Measurements from ENCODE around the gene NLGN1. TPM values are rescaled to one million over a fixed set of nuclear protein-coding genes. Genes with fewer than 3 reads are reported as not detected.

The NLGN1 gene
- total and polyA plus RNA-seq, 2 of the 8 experiments (the other 6 are each of a cell fraction or from before 2014, with no cell fraction given) = 7.8 to 14.8 TPM

DNA sequence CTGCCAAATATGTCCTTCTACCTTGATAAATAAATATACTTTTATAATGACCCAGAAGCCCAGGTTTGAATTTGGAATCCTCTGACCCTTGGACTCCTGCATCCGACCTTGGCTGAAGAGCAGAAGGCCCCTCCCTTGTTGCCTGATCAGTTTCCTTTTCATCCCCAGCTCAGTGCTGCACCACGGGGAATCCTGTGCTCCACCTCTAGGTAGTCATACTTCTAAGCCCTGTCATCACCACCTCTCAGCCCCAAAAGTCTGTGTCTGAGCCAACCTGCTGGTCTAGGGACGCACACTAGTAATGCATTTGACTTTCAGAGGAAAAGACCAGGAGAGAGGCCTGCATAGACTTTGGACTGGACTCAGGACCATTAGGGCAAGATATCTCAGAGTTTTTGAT is 310.6 kb downstream of the NLGN1 start:
- no peak overlapping the region for H2BK12ac ChIP-seq (ENCODE audit: low read depth, low read length)
- H3K4ac ChIP-seq (replicated peaks; ENCODE audit: insufficient read length, low read depth, low read length) = no peak overlapping the region
- H2BK5ac ChIP-seq (ENCODE audit: low read depth, low read length) = no peak overlapping the region
- H2AK5ac ChIP-seq (ENCODE audit: low read depth, low read length) = no peak overlapping the region
- H2AFZ ChIP-seq (ENCODE audit: low read length) = no peak overlapping the region
- H3K9ac ChIP-seq (replicated peaks in 1 of 4; ENCODE audit: extremely low read depth in 1 of 4, low read depth in 3 of 4, low read length in 3 of 4) = no peak overlapping the region
- no peak overlapping the region for H3K4me3 ChIP-seq (ENCODE audit: extremely low read depth in 1 of 4, insufficient read depth in 2 of 4, low read depth in 3 of 4, low read length in 4 of 4)
- H4K20me1 ChIP-seq (replicated peaks in 1 of 2; ENCODE audit: control insufficient read depth in 1 of 2, insufficient read depth in 2 of 2, low read length in 2 of 2) = no peaks in the 10 kb centered on the region
- FAIRE-seq (no peak), DNase-seq (ENCODE audit: low read depth in 1 of 2, low spot score in 2 of 2) (no peak)
- H3K27ac ChIP-seq (ENCODE audit: low read depth, low read length) = no peak overlapping the region
- H3K9me3 ChIP-seq (ENCODE audit: insufficient read depth in 2 of 2, low read depth in 1 of 2, low read length in 1 of 2) = no peaks in the 10 kb centered on the region
- no peak overlapping the region for H2BK20ac ChIP-seq (ENCODE audit: low read length)
- H3K56ac ChIP-seq (replicated peaks; ENCODE audit: insufficient read length, low read depth, low read length) = no peak overlapping the region
- no peak overlapping the region for H3K23ac ChIP-seq (ENCODE audit: insufficient read length)
- ChIA-PET POLR2A (ENCODE audit: partially characterized antibody) (interaction anchor here (0.7 to 1.3 kb wide), 3 partner anchors 9 to 10 kb away, joined by 3 read pairs; no protein-coding TSS in a partner anchor), CTCF (ENCODE audit: partially characterized antibody) (interaction anchor here (0.8 to 1.7 kb wide), 2 partner anchors 9 to 24 kb away, joined by 3 to 4 read pairs; no protein-coding TSS in a partner anchor)
- H3K27me3 ChIP-seq (replicated peaks in 1 of 4; ENCODE audit: control insufficient read depth in 3 of 4, extremely low read depth in 1 of 4, insufficient read depth in 3 of 4, low read length in 3 of 4) = no peaks in the 10 kb centered on the region
- WGBS, 2 experiments (ENCODE audit: extremely low coverage in 1 of 2, insufficient coverage in 1 of 2, insufficient read length in 1 of 2, insufficient replicate concordance in 2 of 2, low coverage in 1 of 2, low lambda C conversion rate in 2 of 2, missing lambda C conversion rate in 1 of 2) = 78% methylated on average over 3 of the region's 3 CpGs; no CpG with 5 or more reads in 1 of the 2 experiments
- H2BK120ac ChIP-seq (replicated peaks; ENCODE audit: low read depth, low read length) = no peak overlapping the region
- H3K23me2 ChIP-seq (ENCODE audit: low read depth, low read length) = no peaks in the 10 kb centered on the region
- no peak overlapping the region for H2BK15ac ChIP-seq (ENCODE audit: low read length)
- H3K4me1 ChIP-seq (replicated peaks in 1 of 4; ENCODE audit: control insufficient read depth in 3 of 4, insufficient read depth in 4 of 4, low read length in 3 of 4) = peaks cover 0 to 4% (median 0%) of the 10 kb centered on the region in 4 experiments; a peak in 1 of 7 replicates
- no peak overlapping the region for H3K18ac ChIP-seq (ENCODE audit: extremely low read depth, low read length)
- H3K4me2 ChIP-seq (ENCODE audit: insufficient read depth in 1 of 2, low read depth in 2 of 2, low read length in 2 of 2) = no peak overlapping the region
- no peaks in the 10 kb centered on the region for H3K79me2 ChIP-seq (ENCODE audit: control insufficient read depth in 1 of 2, insufficient read depth in 2 of 2, low read length in 2 of 2)
- no peaks in the 10 kb centered on the region for H3K79me1 ChIP-seq (ENCODE audit: low read depth, low read length)
- H4K91ac ChIP-seq (replicated peaks; ENCODE audit: insufficient read length, low read length) = no peak overlapping the region
- H4K8ac ChIP-seq (ENCODE audit: extremely low read depth, insufficient read depth, low read length) = no peak overlapping the region
- no peak overlapping the region for H4K5ac ChIP-seq (ENCODE audit: insufficient read length, low read depth, low read length)
- no peak overlapping the region for H3K14ac ChIP-seq (ENCODE audit: insufficient read length)
- no peaks in the 10 kb centered on the region for H3K36me3 ChIP-seq (ENCODE audit: control insufficient read depth in 2 of 4, insufficient read depth in 4 of 4, low read length in 3 of 4)
- TF ChIP-seq SIN3A (conservative IDR thresholded peaks at IDR 0.05 in 1 of 2, IDR thresholded peaks at IDR 0.05 in 1 of 2; ENCODE audit: low read depth in 1 of 2, low read length in 2 of 2) = no peak
- TF ChIP-seq TEAD4 (IDR thresholded peaks at IDR 0.05; ENCODE audit: low read depth, low read length) = no peak
- TF ChIP-seq CBX5 (IDR thresholded peaks at IDR 0.05; ENCODE audit: low read depth, low read length) = no peak
